ENCODE data around the gene CLCF1.

Gene CLCF1

DNA sequence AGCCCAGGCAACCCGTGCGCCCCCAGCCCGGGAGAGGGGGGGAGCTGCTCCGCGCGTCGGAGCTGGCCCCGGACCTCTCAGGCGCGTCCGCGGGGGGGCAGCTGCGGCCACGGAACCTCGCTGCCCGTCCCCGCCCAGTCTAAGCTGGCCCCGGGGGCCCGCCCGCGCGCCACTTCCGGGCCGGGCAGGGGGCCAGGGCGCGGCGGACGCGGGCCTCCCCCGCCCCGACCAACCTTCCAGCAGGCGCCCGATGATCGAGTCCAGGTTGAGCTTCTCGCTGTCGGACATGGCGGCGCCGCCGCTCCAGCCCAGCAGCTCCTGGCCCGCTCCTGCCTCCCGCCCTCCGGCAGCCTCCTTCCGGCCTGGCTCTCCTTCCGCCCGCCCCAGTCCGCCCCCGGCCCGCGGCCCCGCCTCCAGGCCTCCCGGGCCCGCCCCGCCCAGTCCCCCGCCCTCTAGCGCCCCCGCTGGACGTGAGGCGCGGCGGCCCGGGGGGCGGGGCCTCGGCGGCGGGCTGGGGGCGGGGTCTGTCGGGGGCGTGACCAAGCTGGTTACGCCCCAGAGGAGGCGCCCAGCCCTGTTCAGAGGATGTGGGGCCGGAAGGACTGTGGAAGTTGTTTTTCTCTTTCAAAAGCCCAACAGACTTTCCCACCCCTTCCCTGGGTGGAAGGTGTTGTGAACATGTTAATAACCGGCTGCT is 28.2 kb upstream of the CLCF1 start, which contains the start of gene PPP1CA:
TSS of gene PPP1CA (minus strand) at position 364 of the 697 bp plus-strand sequence. CDS start at position 288, 76 bp downstream.
- H3K4me3 ChIP-seq (ENCODE audit: low read depth, low read length): peak within 1 kb of the TSS; percentile 95
- TF ChIP-seq, protein P1, sequence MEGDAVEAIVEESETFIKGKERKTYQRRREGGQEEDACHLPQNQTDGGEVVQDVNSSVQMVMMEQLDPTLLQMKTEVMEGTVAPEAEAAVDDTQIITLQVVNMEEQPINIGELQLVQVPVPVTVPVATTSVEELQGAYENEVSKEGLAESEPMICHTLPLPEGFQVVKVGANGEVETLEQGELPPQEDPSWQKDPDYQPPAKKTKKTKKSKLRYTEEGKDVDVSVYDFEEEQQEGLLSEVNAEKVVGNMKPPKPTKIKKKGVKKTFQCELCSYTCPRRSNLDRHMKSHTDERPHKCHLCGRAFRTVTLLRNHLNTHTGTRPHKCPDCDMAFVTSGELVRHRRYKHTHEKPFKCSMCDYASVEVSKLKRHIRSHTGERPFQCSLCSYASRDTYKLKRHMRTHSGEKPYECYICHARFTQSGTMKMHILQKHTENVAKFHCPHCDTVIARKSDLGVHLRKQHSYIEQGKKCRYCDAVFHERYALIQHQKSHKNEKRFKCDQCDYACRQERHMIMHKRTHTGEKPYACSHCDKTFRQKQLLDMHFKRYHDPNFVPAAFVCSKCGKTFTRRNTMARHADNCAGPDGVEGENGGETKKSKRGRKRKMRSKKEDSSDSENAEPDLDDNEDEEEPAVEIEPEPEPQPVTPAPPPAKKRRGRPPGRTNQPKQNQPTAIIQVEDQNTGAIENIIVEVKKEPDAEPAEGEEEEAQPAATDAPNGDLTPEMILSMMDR (IDR thresholded peaks at IDR 0.05; ENCODE audit: low read depth, low read length): no peak

- TF ChIP-seq, protein P1 (IDR thresholded peaks at IDR 0.05; ENCODE audit: low read depth, low read length): no peak
- peak overlapping the region; percentile 95 for H3K4me3 ChIP-seq (ENCODE audit: low read depth, low read length)
Measured at GRCh38 chr11:67400942-67401494, 27.6 kb upstream of the CLCF1 start.

- peak overlapping the region; percentile 95 for H3K4me3 ChIP-seq (ENCODE audit: low read depth, low read length)
- TF ChIP-seq, protein P1 (IDR thresholded peaks at IDR 0.05; ENCODE audit: low read depth, low read length): no peak
Measured at GRCh38 chr11:67400251-67400941, 27.0 kb upstream of the CLCF1 start.

- TF ChIP-seq, protein P1 (IDR thresholded peaks at IDR 0.05; ENCODE audit: low read depth, low read length): no peak
- H3K4me3 ChIP-seq (ENCODE audit: low read depth, low read length): no peak overlapping the region
Measured at GRCh38 chr11:67398661-67399563, 25.5 kb upstream of the CLCF1 start.

- TF ChIP-seq, protein P1 (IDR thresholded peaks at IDR 0.05; ENCODE audit: low read depth, low read length): no peak
- no peak overlapping the region for H3K4me3 ChIP-seq (ENCODE audit: low read depth, low read length)
Measured at GRCh38 chr11:67397986-67398660, 24.7 kb upstream of the CLCF1 start.

DNA sequence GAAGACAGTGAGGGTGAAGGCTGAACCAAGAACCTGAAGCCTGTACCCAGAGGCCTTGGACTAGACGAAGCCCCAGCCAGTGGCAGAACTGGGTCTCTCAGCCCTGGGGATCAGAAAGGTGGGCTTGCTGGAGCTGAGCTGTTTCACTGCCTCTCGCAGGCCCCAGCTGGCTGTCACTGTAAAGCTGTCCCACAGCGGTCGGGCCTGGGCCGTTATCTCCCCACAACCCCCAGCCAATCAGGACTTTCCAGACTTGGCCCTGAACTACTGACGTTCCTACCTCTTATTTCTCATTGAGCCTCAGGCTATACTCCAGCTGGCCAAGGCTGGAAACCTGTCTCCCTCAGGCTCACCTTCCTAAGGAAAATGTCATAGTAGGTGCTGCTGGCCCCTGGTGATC is 24.1 kb upstream of the CLCF1 start:
- TF ChIP-seq, protein P1 (IDR thresholded peaks at IDR 0.05; ENCODE audit: low read depth, low read length): no peak
- H3K4me3 ChIP-seq (ENCODE audit: low read depth, low read length): no peak overlapping the region

All from WI38 (cell line).